Measurements from ENCODE around the gene SENP1. TPM values are rescaled to one million over a fixed set of nuclear protein-coding genes. Genes with fewer than 3 reads are reported as not detected.

Gene SENP1
- total and polyA plus RNA-seq, 2 of the 13 experiments (the other 11 are each of a cell fraction or from before 2014, with no cell fraction given) = 14.0 to 20.2 TPM

DNA sequence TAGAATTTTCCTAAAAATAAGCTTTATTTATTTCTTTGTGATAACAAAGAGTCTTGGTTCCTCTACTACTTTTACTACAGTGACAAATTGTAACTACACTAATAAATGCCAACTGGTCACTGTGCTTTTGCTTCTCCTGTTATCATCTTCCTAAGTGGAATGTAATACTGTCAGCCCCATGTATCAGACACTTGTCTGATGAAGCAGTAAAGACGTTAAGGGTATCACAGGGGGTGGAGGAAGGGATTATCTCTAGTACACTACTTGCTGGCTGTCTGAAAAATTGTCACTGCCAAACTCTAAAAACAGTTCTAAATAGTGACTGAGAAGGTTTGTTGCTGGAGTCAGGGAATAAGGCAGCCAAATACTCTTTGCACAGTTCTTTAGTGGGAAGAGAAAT, 40.1 kb upstream of the SENP1 start:
- no peaks in the 10 kb centered on the region for H3K4me1 ChIP-seq (ENCODE audit: insufficient read depth, low read length)
- ChIA-PET POLR2A (interaction anchor here (1.6 kb wide), 1 partner anchor 11 kb away, joined by 8 read pairs; the partner anchor contains the start of gene ASB8), CTCF (ENCODE audit: low intra/inter-chr PET ratio, low total read pairs) (no interaction called here)
- no peak overlapping the region for H3K4me3 ChIP-seq (replicated peaks in 1 of 3; ENCODE audit: insufficient read depth in 1 of 3, low read depth in 2 of 3, low read length in 3 of 3)
- H3K4me2 ChIP-seq (ENCODE audit: low read depth, low read length) = no peak overlapping the region
- H3K27ac ChIP-seq (ENCODE audit: extremely low read length, insufficient read depth, low read length) = no peak overlapping the region
- H2AFZ ChIP-seq (ENCODE audit: low read length) = no peak overlapping the region
- WGBS (ENCODE audit: low lambda C conversion rate) = 84% methylated on average over 1 of the region's 1 CpG
- peaks cover 4 to 18% of the 10 kb centered on the region in 2 experiments; a peak in 4 of 5 replicates for H3K36me3 ChIP-seq (replicated peaks in 1 of 2; ENCODE audit: control insufficient read depth in 1 of 2, insufficient read depth in 2 of 2, low read length in 2 of 2)
- no peaks in the 10 kb centered on the region for H3K27me3 ChIP-seq (ENCODE audit: control insufficient read depth in 1 of 2, insufficient read depth in 2 of 2, low read length in 2 of 2)
- no peak for DNase-seq (ENCODE audit: low spot score)
- H3K9me3 ChIP-seq (ENCODE audit: low read length) = no peaks in the 10 kb centered on the region
- no peak for FAIRE-seq
- BruUV-seq (replicated peaks) = no TSS peak
- H3K79me2 ChIP-seq (ENCODE audit: insufficient read depth, low read length) = no peaks in the 10 kb centered on the region
- in situ Hi-C loops (cut with HindIII; ENCODE audit: extremely low pct_ligation_motif_present, low pct_unique_long_range_greater_than_20kb) (no loop called here), intact Hi-C loops (cut with micrococcal nuclease; ENCODE audit: unreplicated experiment) (no loop called here)
- H3K9ac ChIP-seq (ENCODE audit: insufficient read depth, low read depth, low read length) = no peak overlapping the region
- no peaks in the 10 kb centered on the region for H4K20me1 ChIP-seq (ENCODE audit: insufficient read depth, low read length)
- ATAC-seq = no peak
- TF ChIP-seq, protein P1, sequence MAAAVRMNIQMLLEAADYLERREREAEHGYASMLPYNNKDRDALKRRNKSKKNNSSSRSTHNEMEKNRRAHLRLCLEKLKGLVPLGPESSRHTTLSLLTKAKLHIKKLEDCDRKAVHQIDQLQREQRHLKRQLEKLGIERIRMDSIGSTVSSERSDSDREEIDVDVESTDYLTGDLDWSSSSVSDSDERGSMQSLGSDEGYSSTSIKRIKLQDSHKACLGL (CRISPR knock-in tag; IDR thresholded peaks at IDR 0.05) = no peak
- TF ChIP-seq CBFB (CRISPR knock-in tag; IDR thresholded peaks at IDR 0.05) (no peak), ZNF484 (CRISPR knock-in tag; IDR thresholded peaks at IDR 0.05; ENCODE audit: borderline replicate concordance, low read depth) (no peak), FLYWCH1 (CRISPR knock-in tag; IDR thresholded peaks at IDR 0.05) (no peak), BORCS8-MEF2B (CRISPR knock-in tag; IDR thresholded peaks at IDR 0.05) (no peak), DZIP1 (CRISPR knock-in tag; IDR thresholded peaks at IDR 0.05) (no peak), NR3C1 (CRISPR knock-in tag; IDR thresholded peaks at IDR 0.05) (no peak), HOXA3 (CRISPR knock-in tag; IDR thresholded peaks at IDR 0.05) (no peak), SP140L (CRISPR knock-in tag; IDR thresholded peaks at IDR 0.05; ENCODE audit: borderline replicate concordance) (no peak), BHLHE40 (IDR thresholded peaks at IDR 0.05; ENCODE audit: low read length) (no peak)
- TF ChIP-seq, protein P2, sequence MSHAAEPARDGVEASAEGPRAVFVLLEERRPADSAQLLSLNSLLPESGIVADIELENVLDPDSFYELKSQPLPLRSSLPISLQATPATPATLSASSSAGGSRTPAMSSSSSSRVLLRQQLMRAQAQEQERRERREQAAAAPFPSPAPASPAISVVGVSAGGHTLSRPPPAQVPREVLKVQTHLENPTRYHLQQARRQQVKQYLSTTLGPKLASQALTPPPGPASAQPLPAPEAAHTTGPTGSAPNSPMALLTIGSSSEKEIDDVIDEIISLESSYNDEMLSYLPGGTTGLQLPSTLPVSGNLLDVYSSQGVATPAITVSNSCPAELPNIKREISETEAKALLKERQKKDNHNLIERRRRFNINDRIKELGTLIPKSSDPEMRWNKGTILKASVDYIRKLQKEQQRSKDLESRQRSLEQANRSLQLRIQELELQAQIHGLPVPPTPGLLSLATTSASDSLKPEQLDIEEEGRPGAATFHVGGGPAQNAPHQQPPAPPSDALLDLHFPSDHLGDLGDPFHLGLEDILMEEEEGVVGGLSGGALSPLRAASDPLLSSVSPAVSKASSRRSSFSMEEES (CRISPR knock-in tag; IDR thresholded peaks at IDR 0.05) = no peak

All from HepG2 (cell line).